Suprapubic skin (tissue), 3 donors: ENCODE results near the gene TPD52L1.

Source experiments
- CTCF ChIP-seq, 2 donors: fragments of 200-600 bp in 1 of 2; fragments of 450-650 bp in 1 of 2; sonication (generic) in 1 of 2; IDR thresholded peaks; one replicate each; pipeline ENCODE4 v1.5.1; 2016 to 2019; ENCODE audit warnings: antibody characterized with exemption in 2 of 2, mild to moderate bottlenecking in 1 of 2, moderate library complexity in 1 of 2
- EP300 ChIP-seq: sonication (generic); formaldehyde crosslinking; IDR thresholded peaks from one replicate; pipeline ENCODE4 v1.6.1; 2017; ENCODE audit warnings: antibody characterized with exemption

DNA sequence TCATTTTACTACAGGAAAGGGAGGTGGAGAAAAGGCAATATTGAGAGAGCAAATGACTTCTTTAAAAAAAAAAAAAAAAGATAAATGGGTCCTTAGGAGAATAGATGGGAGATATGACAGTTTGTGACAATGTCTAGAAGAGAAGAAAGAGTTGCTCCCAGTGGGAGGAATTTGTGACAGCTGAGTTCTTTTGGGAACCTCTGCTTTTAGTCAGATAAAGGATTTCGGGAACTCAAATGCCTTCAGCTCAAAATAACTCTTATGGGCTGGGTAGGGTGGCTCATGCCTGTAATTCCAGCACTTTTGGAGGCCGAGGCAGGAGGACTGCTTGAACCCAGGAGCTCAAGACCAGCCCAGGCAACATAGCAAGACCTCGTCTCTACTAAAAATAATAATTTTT, 13.1 kb downstream of the TPD52L1 start:
- TF ChIP-seq CTCF (IDR thresholded peaks at IDR 0.05) = no peak
- TF ChIP-seq EP300 = no peak
